GM21737 (cell line): ENCODE measurements around the gene SPTBN4.
"Not testable (repeated sequence)": the region's sequence is repeated elsewhere in the genome, so short reads cannot be mapped to it uniquely, and the experiment has no call there.

Experiments
- ATAC-seq: cut with Tn5 transposase; IDR thresholded peaks from one replicate; pipeline ENCODE4 v1.9.1; 2021; ENCODE audit warnings: mild to moderate bottlenecking, moderate library complexity; ENCODE audit not compliant: unreplicated experiment

The SPTBN4 gene

DNA sequence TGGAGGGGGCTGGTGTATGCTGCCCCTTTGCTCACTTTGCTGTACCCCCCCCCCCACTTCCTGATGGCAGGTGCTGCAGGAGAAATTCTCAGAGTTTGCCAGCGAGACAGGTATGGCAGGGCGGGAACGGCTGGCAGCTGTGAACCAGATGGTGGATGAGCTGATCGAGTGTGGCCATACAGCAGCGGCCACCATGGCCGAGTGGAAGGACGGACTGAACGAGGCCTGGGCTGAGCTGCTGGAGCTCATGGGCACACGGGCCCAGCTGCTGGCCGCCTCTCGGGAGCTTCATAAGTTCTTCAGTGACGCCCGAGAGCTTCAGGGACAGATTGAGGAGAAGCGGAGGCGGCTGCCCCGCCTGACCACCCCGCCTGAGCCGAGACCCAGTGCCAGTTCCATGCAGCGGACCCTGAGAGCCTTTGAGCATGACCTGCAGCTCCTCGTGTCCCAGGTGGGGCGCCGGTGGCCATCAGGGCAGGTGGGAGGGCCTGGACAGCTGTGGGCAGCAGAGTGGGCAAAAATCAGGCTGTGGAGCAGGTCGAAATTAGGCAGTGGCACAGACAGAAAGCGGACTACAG lies 90.2 kb downstream of the SPTBN4 start:
- ATAC-seq = no peak

DNA sequence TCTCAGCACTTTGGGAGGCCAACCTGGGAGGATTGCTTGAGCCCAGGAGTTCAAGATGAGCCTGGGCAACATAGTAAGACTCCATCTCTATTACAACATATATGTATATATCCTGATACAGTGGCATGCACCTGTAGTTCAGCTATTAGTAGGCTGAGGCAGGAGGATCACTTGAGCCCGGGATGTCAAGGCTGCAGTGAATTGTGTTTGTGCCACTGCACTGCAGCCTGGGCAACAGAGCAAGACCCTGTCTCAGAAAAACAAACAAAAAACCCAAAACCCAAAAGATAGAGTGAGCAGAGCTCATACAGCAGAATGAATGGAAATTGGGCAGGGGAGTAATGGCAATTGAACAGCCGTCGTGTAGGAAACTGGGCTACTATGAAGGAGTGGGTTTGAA lies 92.6 kb downstream of the SPTBN4 start:
- no peak for ATAC-seq

DNA sequence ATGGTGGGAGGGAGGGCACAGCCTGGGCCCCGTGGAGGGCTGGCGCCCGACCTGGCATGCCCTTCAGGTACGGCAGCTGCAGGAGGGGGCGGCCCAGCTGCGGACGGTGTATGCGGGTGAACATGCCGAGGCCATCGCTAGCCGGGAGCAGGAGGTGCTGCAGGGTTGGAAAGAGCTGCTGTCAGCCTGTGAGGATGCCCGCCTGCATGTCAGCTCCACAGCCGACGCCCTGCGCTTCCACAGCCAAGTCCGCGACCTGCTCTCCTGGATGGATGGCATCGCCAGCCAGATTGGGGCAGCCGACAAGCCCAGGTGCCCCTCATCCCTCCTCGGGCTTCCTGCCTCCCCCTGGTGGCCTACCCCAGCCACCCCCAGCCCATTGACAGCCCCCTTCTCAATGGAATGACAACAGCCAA lies 93.3 kb downstream of the SPTBN4 start:
- no peak for ATAC-seq

DNA sequence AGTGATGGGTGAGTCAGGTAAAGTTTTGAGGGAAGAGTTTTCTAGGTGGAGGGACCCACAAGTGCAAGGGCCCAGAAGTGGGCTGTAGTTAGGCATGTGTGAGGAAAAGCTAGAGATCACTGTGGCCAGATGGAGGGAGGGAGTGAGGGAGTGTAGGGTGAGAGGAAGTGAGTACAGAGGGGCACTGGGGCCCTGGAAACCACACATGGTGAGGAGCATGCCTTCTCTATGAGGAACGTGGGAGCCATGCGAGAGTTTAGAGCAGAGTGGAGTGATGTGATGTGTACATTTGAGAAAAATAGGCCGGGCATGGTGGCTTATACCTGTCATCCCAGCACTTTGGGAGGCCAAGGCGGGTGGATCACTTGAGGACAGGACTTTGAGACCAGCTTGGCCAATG lies 95.1 kb downstream of the SPTBN4 start:
- no peak for ATAC-seq

DNA sequence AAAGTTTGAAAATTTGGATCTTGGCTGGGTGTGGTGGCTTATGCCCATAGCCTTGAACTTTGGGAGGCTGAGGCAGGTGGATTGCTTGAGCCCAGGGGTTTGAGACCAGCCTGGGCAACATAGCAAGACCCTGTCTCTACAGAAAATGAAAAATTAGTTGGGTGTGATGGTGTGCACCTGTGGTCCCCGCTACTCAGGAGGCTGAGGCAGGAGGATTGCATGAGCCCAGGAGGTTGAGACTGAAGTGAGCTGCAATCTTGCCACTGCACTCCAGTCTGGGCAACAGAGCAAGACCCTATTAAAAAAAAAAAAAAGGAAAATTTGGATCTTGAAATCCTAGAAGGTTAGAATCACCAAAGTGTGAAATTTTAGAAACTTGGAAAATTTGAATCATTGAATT lies 97.7 kb downstream of the SPTBN4 start:
- ATAC-seq = not testable (repeated sequence)

DNA sequence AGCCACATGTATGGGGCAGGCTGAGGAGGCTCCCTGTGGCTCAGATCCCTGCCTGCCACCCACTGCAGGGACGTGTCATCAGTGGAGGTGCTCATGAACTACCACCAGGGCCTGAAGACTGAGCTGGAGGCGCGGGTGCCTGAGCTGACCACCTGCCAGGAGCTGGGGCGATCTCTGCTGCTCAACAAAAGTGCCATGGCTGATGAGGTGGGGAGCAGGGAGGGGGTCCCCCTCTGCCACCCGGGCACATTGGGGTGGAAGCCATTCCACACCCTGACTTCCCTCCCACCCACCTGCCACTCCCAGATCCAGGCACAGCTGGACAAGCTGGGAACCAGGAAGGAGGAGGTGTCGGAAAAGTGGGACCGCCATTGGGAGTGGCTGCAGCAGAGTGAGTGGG lies 98.6 kb downstream of the SPTBN4 start:
- no peak for ATAC-seq

DNA sequence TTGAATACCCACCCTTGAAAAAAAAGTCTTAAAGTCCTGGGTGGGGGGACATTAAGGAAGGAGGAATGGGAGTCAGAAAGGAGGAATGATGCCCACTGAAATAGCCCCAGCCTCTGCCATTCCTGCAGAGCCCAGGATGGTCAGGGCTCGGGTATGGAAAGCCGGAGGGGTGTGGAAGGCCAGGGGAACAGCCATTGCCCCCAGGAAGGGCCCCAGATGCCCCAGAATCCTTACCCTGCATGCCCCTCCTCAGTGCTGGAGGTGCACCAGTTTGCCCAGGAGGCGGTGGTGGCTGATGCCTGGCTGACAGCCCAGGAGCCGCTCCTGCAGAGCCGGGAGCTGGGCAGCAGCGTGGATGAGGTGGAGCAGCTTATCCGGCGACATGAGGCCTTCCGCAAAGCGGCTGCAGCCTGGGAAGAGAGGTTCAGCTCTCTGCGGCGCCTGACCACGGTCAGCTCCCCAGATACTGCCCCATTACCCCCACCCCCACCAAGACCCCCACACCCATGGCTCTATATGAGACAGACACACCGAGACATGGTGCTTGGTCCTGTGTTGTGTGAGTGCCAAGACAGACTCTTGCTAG lies 99.2 kb downstream of the SPTBN4 start:
- ATAC-seq = no peak

DNA sequence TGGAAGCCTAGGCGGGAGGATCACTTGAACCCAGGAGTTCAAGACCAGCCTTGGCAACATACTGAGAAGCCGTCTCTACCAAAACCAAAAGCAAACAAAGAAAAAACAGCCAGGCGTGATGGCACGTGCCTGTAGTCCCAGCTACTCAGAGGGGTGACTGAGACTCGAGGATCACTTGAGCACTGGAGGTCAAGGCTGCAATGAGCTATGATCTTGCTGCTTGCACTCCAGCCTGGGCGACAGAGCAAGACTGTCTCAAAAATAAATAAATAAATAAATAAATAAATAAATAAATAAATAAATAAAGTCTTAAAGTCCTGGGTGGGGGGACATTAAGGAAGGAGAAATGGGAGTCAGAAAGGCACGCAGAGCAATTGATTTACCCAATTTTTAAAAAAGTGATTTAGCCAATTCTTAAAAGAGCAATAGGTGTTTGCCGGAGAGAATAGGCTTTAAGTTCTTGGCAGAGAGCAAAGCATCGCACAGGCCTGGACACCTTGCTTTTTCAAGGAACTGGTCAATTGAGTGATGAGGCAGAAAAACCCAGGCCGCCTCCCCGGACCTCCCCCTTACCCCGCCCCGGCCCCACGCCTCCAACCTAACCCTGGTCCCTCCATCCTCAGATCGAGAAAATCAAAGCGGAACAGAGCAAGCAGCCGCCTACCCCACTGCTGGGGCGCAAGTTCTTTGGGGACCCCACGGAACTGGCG lies 100.4 kb downstream of the SPTBN4 start:
- ATAC-seq = no peak

DNA sequence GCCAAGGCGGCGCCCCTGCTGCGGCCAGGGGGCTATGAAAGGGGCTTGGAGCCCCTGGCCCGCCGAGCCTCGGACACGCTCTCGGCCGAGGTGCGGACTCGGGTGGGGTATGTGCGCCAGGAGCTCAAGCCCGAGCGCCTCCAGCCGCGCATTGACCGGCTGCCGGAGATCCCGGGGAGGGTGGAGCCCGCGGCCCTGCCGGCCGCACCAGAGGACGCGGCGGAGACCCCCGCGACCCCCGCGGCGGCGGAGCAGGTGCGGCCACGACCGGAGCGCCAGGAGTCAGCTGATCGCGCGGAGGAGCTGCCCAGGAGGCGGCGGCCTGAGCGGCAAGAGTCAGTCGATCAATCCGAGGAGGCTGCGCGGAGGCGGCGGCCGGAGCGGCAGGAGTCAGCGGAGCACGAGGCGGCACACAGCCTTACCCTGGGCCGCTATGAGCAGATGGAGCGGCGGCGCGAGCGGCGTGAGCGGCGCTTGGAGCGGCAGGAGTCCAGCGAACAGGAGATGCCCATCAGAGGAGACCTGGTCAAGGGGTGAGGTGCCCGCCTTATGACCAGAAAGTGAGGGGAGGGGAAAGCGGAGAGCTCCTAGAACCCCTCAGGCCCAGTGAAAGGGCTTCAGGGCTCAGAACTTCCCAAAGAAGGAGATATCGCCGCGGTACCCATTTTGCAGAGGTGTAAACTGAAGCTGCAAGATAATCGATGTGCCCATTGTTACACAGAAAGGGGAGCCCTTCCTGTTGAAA lies 101.1 kb downstream of the SPTBN4 start:
- ATAC-seq = no peak

DNA sequence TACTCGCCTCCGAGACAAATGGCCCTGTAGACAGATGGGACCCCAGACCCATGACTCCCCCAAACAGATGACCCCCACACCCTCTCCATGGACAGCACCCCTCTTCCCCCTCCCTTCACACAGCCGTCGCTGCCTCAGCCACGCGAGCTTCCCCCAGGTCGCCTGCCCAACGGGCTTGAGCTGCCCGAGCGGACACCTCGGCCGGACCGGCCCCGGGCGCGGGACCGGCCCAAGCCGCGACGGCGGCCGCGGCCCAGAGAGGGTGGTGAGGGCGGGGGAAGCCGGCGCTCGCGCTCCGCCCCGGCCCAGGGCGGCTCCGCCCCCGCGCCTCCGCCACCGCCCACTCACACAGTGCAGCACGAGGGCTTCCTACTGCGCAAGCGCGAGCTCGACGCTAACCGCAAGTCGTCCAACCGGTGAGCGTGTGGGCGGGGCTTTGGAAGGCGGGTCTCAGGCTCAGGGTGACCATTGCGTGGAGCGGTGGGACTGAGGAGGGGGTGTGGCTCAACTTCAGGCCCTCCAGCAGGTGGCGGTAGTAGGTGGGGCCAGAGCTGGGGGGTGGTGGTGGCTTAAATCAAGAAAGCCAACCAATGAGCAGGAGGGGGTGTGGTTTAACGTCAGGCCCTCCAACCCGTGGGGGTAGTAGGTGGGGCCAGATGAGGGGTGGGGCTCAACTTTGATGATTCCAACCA lies 103.7 kb downstream of the SPTBN4 start:
- ATAC-seq = peak; percentile 73

DNA sequence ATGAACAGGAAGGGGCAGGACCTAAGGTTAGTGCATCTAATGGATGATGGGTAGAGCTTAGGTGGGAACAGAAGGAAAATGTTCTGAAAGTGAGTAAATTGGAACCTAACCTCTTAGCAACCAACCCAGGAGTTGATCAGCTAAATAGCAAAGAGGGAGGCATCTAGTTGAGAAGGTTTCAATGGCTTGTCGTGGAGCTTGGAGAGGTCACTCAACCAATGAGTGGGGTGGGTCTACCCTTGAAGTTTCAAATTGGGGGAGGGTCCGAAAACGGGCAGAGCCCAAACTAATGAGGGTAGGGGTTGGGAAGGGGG lies 104.2 kb downstream of the SPTBN4 start:
- ATAC-seq = no peak

DNA sequence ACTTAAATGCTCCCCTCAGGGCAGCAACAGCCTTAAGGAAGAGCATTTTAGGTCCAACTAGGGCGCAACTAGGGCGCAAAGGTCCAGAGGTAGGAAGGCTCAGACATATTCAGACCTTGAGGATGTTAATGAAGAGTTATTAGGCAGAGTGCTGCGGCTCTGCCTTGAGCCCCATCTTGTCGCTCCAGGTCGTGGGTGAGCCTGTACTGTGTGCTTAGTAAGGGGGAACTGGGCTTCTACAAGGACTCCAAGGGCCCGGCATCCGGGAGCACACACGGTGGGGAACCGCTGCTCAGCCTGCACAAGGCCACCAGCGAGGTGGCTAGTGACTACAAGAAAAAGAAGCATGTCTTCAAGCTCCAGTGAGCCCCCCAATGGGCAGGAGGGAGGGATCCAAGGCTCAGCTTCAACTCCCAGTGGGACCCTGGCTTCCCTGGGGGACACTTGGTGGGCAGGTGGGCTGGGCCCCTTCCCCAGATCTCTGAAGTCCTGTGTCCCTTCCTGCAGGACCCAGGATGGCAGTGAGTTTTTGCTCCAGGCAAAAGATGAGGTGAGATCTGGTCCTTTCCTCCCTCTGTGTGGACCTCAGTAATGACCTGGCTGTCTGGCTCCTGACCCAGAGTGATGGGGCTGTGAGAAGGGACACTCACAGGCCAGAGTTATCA lies 105.2 kb downstream of the SPTBN4 start:
- ATAC-seq = no peak

DNA sequence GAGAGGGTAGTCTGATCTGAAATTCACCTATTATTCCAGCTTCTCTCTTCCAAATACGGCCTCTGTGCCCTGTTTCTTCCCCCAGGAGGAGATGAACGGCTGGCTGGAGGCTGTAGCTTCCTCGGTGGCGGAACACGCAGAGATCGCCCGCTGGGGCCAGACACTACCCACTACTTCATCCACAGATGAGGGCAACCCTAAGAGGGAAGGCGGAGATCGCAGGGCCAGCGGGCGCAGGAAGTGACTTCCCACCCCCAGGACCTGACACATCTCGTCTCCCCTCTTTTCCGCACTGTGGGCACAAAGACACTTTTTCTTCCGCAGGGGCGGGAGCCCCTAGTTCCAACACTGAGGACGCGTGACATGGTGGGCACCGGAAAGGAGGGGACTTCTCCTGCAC lies 108.5 kb downstream of the SPTBN4 start:
- no peak for ATAC-seq

DNA sequence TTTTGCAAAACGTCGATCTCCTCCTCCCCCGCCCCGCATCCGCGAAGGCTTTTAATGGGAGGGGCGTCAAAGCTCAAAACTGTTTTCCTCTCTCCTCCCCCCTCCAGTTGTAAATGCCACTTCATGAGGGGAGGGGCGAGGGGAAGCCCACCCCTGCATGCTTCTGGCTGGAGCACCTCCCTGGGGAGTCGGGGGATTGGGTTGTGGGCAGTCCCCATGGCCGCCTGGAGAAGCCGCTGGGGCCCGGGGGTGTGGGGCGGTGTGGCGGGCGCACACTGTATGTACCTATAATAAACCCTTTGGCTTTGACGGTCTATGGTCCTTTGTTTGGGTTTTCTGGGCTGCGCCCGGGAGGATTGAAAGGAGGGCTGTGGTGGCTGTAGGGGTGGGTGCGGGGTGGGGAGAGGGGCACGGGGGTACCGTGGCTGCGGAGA lies 109.4 kb downstream of the SPTBN4 start:
- peak; percentile 2 for ATAC-seq

DNA sequence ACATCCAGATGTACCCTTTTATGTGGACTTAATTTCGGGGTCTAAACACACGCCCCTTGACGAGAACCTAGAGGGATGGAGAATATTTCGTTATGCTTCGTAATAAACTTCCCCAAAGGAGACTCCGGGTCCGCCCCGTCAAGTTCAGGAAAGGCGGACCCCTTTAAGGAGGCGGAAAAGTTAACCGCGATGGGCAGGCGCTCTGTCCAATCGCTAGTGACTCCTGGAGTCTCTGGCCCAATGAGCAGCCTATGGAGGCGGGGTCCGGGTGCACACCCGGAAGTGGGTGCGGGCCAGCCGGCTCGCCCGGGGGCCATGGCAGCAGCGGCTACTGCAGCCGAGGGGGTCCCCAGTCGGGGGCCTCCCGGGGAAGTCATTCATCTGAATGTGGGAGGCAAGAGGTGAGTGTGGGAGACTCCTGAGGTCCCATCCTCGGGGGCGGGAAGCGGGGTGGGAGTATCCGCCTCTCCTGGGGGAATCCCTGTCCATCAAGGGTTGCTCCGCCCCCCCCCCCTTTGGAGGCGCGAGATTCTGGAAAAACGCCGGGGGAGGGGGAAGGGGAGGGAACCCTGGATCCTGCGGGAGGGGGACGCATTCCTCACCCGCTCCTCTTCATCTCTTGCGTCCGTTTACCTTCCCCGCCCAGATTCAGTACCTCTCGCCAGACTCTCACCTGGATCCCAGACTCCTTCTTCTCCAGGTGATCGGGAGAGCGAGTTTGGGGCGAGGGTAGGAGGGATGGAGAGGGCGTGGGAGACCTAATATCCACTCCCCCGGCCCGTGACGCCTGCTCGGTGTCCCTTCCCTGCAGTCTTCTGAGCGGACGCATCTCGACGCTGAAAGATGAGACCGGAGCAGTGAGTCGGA lies 110.0 kb downstream of the SPTBN4 start, which contains the start of gene SHKBP1:
SHKBP1 (plus strand) TSS at position 289 of the 867 bp plus-strand sequence; CDS start at position 316, 27 bp downstream.
- peak; percentile 93 for ATAC-seq

DNA sequence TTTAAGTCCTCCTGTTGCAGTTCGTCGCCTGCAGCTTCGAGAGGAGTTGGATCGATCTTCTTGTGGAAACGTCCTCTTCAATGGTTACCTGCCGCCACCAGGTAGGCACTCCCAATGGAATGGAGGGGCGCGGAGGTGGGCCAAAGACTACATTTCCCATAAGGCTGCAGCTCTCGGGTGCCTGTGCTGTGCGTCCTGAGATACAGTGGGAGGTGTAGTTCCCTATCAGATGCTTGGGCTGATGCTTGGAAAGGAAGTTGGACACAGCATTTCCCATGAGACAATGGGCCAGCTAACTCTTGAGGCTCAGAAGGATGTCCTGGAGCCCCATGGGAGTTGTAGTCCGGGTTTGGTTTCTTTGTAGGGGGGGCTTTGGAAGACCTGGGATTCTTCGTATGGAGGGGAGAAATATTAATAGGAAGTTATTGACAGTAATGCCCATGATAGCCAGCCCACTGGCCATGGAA lies 111.7 kb downstream of the SPTBN4 start:
- ATAC-seq = no peak

DNA sequence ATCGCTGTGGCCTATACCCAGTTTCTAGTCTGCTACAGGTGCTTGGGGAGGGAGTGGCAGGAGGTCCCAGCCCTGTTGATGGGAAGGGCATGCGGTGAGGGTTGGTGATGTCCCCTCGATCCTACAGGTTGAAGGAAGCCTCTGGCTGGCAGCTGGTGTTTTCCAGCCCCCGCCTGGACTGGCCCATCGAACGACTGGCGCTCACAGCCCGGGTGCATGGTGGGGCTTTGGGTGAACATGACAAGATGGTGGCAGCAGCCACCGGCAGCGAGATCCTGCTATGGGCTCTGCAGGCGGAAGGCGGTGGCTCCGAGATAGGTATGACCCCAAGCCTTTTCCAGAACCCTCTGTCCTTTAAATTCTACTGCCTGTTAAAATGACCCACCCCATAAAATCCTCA lies 113.8 kb downstream of the SPTBN4 start:
- no peak for ATAC-seq

DNA sequence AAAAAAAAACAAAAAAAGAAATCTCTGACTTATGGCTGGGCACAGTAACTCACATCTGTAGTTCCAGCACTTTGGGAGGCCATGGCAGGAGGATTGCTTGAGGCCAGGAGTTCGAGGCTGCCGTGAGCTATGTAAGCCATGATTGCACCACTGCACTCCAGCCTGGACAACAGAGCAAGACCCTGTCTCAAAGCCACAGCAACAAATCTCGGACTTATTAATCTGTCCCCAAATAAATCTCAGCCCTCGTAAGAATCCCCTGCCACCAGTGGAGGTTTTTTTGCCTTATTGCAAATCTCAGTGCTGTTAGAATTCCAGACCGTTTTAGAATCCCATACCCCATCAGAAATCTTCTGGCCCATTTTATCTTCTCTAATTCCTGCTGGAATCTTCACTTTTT lies 114.7 kb downstream of the SPTBN4 start:
- ATAC-seq = no peak

DNA sequence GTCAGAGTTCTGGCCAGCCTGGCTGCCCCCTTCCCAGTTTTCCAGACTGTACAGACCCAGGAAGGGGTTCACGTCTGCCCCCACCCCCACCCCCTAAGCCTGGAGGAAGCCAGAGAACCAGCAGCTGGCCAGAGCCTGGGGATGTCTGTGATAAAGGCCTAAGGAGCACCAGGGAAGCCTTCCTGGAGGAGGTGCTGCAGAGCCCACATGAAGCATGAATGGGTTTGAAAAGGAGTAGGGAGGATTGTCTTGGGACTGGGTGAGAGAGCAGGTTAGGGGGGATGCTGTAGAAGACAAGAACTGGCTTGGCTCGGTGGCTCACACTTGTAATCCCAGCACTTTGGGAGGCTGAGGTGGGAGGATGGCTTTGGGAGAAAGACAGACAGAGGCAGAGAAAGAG lies 115.7 kb downstream of the SPTBN4 start:
- no peak for ATAC-seq

DNA sequence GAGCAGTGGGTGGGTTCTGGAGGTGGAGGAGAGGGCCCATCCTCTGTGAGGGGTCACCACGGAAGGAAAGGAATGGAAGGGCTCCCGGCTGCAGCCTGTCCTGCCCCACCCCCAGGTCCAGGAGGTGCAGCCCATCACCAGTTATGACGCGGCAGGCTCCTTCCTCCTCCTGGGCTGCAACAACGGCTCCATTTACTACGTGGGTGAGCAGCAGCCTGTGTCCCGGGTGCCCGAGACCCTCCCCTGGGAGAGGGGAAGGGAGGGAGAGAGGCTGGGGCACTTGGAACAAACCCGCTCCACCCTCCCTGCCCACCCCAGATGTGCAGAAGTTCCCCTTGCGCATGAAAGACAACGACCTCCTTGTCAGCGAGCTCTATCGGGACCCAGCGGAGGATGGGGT lies 116.5 kb downstream of the SPTBN4 start:
- ATAC-seq = no peak
